COR-L47 (cell line): ENCODE measurements around the gene MAGEA10.
"Not testable (repeated sequence)": the region's sequence is repeated elsewhere in the genome, so short reads cannot be mapped to it uniquely, and the experiment has no call there.

Source experiments
- DNase-seq: peaks from one replicate; lab custom pipeline; 2025; lab: John Stamatoyannopoulos, UW

Gene MAGEA10

GRCh38 chrX:152138388-152138784 lies at the start of gene MAGEA10:
MAGEA10 (minus strand) TSS chrX:152138577; CDS start chrX:152135620, 2,957 bp downstream.
- DNase-seq = no peak

GRCh38 chrX:152177497-152178269 lies 39.3 kb upstream of the MAGEA10 start:
- no peak for DNase-seq

GRCh38 chrX:152177052-152177451 lies 38.7 kb upstream of the MAGEA10 start:
- DNase-seq = no peak

DNA sequence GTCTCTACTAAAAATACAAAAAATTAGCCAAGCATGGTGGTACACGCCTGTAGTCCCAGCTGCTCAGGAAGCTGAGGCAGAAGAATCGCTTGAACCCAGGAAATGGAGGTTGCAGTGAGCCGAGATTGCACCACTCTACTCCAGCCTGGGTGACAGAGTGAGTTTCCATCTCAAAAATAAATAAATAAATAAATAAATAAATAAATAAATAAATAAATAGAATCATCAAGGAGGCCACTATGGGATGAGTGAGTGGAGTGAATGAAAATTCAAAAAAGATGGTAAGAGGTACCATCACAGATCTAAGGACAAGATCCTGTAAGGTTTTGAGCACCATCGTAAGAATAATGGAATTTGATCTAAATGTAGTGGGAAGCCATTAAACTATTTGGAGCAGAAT lies 37.5 kb upstream of the MAGEA10 start:
- DNase-seq = not testable (repeated sequence)

DNA sequence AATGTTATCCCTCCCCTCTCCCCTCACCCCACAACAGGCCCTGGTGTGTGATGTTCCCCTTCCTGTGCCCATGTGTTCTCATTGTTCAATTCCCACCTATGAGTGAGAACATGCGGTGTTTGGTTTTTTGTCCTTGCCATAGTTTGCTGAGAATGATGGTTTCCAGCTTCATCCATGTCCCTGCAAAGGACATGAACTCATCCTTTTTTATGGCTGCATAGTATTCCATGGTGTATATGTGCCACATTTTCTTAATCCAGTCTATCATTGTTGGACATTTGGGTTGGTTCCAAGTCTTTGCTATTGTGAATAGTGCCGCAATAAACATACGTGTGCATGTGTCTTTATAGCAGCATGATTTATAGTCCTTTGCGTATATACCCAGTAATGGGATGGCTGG lies 35.5 kb upstream of the MAGEA10 start:
- DNase-seq = not testable (repeated sequence)

DNA sequence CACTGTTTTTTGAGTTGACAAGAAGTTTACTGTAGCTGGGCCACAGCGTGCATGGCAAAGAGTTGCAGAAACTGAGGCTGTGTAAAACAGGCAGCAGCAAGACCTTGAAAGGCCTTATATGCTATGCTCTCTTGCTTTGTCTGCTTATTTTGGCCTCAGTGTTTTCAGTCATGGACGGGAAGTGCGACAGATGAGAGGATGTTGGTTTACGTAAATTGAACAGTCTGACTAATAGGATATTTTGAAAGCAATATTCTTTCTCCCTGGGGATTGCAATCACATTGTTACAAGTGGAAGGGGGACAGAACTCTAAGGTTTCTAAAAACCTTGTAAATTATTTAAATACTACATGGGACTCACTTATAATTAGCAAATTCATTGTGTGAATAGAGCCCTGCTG lies 32.2 kb upstream of the MAGEA10 start:
- DNase-seq = no peak

DNA sequence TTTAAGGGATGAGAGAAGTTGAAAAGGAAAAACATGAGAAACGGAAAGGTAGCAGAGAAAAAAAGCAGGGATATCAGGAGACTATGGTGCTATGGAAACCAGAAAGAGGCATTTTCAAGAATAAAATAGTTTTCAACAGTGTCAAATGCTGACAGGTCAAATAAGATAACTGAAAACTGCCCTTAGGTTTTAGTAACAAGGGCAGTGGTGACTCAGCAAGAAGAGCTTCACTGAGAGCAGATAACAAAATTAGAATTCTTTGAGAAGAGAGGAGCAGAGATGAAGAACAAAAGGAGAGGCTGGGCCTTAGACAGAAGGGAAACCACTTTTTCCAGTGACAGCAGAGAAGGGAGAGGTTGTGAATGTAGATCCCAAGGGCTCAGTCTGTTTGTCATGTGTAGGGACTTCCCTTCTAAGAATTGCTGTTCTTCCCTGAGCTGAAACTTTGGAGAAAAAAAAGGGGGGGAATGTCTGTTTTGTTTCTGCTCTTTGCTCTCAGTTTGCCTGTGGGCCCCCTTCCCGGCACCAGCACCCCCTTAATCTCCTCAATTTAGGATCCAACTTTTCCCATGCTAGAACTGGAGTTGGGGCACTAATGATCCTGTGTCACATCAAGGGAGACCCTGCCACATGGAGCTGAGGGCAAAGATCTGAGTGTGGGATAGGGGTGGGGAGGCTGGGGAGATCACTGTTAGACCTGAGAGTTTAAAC lies 26.8 kb upstream of the MAGEA10 start:
- DNase-seq = no peak

DNA sequence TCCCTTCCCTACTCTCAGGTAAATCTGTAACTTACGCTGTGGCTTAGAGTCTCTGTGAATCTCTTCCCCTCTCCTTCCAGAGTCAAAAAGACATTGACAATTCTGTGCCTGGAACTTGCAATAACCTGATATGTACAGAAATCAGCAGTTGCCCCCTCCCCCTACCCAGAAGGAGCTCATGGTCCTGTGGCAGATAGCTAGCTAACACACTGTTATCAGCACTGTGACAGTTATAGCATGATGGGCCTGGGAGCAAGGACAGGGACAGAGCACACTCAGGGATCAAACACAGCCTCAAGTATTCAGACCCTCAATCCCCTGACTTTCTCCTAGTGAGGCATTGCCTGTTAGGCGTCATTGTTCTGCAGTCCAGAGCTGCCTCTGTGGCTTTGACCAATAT lies 18.7 kb upstream of the MAGEA10 start:
- no peak for DNase-seq

DNA sequence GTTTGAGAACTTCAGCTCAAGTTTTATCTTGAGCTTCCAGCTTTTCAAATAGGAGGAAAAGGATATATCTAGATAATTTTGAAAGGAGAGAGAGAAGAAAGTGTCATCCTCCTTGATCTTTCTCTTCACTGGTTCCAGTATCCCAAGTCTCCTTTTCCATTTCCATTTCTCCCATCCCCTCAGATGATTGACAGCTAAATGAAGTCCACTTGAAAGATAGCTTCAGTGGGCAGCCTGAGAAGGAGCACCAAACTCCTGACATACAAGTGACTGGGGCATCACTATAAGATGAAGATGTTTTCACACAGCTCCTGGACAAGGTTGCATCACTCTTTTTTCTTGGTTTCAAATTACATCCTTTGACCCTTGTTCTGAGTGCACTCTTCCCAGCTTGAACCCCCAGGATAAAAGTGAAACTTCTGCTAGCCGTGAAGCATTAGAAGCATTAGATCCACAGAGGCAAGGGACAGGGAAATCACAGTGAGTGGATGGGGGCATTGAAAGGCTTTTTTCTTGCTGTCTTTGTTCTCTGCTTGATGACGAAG lies 17.5 kb upstream of the MAGEA10 start:
- no peak for DNase-seq

- DNase-seq = no peak
Measured at GRCh38 chrX:152154050-152154449, 15.7 kb upstream of the MAGEA10 start.

DNA sequence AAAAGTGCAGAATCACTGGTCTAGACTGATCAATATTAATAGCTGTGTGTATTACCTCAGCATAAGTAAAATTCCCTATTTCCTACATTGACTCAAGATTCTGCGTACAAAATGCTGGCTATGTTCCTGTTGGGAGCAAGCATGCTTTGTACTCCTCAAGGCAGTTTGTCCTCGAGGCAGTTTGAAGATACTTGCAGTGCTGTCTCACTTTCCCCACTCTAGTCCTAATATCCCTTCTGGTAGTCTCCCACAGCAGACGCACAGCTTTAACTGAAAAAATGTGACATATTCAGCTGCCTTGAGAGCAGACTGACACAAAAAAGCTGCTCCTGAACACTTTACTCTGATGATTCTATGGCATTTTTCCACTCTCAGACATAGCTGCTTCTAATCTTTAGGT lies 12.9 kb upstream of the MAGEA10 start:
- no peak for DNase-seq

DNA sequence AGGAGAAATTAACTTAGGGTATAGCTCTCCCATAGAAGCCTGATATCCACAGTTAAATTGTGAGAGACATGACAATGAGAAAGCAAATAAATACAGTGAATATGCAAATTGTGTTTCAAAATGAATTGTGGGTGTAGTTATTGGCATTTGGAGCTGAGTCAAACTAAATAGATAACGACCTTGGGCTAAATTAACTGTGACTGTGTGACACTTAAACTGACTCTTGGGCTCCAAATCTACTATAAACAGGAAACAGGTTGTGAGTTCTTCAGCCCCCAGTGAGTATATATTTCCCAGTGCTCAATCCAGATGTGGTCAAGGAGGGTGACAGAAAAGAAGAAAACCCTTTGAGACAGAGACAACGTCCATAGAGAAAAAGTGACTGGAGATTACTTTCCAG lies 11.3 kb upstream of the MAGEA10 start:
- no peak for DNase-seq

DNA sequence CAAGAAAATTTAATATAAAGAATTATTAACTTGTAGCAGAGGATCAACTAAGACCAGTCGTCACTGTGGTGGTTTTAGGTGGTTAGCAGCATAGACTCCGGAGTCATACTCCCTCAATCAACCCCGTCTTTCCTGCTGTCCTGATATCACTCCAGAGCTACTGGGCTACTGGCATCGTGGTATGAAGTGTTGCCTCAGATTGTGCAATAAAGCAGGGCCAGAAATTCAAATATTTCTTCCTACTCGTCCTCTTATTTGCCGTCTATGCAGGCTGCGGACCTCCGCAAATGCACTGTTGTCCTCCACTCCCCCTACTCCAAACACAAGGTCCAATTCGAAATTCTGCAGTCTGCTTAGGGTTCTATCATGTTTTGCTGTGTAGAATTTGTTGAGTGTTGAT lies 1.2 kb upstream of the MAGEA10 start:
- no peak for DNase-seq

GRCh38 chrX:152137771-152138387 lies 498 bp downstream of the MAGEA10 start:
- DNase-seq = no peak

GRCh38 chrX:152136312-152136711 lies 2.1 kb downstream of the MAGEA10 start:
- no peak for DNase-seq

GRCh38 chrX:152131525-152131924 lies 6.9 kb downstream of the MAGEA10 start:
- DNase-seq = no peak

DNA sequence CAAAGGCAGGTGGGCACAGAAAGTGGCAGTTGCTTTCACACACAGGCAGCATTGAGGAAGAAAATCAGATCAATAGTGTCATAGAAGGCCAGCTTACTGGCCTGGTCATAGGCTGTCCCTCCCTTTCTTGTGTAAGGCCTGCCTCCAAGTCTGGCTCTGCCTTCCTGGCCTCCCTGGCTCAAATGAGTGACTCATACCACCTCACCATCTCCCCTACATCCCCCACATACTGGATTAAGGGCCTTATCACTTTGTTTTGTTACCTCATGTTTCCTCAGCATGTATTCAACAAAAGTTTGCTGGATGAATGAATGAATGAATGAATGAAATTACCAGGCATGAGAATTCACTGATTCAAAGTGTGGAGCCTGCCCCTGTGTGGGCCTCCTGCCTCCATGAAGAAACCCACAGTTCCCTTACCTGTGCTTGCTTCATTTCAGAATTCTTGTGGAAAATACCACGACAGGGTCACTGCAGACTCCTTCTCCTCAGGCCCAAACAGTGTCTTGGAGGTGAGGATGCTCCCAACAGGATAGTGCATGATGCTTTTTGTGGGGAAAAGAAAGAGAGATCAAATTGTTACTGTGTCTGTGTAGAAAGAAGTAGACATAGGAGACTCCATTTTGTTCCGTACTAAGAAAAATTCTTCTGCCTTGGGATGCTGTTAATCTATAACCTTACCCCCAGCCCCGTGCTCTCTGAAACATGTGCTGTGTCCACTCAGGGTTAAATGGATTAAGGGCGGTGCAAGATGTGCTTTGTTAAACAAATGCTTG lies 9.1 kb downstream of the MAGEA10 start:
- DNase-seq = not testable (repeated sequence)

DNA sequence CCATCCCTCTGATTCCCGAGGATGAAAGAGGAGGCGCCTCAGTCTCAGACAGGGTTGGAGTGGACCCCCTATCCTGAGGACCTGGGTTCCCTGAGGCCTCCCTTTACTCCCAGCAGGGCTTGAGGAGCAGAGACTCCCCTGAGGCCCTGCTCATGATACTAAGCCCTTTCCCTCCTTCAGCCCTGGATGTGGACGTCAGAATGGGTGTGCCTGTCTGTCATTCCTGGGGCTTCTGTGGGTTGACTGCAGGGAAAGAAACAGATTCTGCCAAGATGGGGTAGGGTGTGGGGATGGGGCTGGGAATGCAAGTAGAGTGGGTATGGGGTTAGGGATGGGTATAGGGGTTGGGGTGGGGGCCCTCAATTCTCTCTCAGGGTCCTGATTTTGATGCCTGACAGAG lies 21.1 kb downstream of the MAGEA10 start:
- no peak for DNase-seq

GRCh38 chrX:152108527-152108926 lies 29.9 kb downstream of the MAGEA10 start:
- no peak for DNase-seq

DNA sequence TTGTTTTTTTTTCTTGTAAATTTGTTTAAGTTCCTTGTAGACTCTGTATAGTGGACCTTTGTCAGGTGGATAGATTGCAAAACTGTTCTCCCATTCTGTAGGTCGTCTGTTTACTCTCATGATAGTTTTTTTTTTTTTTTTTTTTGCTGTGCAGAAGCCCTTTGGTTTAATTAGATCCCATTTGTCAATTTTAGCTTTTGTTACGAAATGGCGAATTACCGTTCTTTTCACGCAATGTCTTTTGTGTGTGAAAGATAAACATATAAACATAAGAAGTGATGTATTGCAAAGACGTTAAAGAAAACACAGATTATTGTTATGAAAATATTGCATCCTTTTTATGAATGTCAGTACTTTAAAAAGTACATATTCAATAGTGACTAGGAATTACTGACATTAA lies 34.5 kb downstream of the MAGEA10 start:
- no peak for DNase-seq

GRCh38 chrX:152086141-152086540 lies 52.2 kb downstream of the MAGEA10 start:
- no peak for DNase-seq
